Neuronal stem cell (in vitro differentiated cells): ENCODE data around the gene SDC3.

ENCODE experiments used
- DNase-seq: peaks from one replicate; pipeline ENCODE4 v3.0.0-alpha.2; 2013; ENCODE audit warnings: low spot score
- H2AFZ ChIP-seq: one replicate; pipeline ENCODE4 v1.6.1; 2013; ENCODE audit warnings: mild to moderate bottlenecking, low read length, inconsistent platforms
- H2AK5ac ChIP-seq: 2 replicates; pipeline ENCODE4 v1.6.1; 2013; ENCODE audit warnings: low read depth, mild to moderate bottlenecking, inconsistent platforms, low read length, moderate library complexity, mixed read lengths
- H2BK120ac ChIP-seq: 2 replicates; pipeline ENCODE4 v1.6.1; 2013; ENCODE audit warnings: low read depth, mild to moderate bottlenecking, inconsistent platforms, low read length, moderate library complexity, mixed read lengths
- H2BK12ac ChIP-seq: one replicate; pipeline ENCODE4 v1.6.1; 2013; ENCODE audit warnings: low read length, inconsistent platforms
- H2BK15ac ChIP-seq: 2 replicates; pipeline ENCODE4 v1.6.1; 2013; ENCODE audit warnings: mild to moderate bottlenecking, low read length, inconsistent platforms, mixed read lengths
- H2BK5ac ChIP-seq: one replicate; pipeline ENCODE4 v1.6.1; 2013; ENCODE audit warnings: inconsistent platforms, mild to moderate bottlenecking, low read length, moderate library complexity
- H3K14ac ChIP-seq: one replicate; pipeline ENCODE4 v1.6.1; 2013; ENCODE audit warnings: low read length, inconsistent platforms
- H3K18ac ChIP-seq: 2 replicates; pipeline ENCODE4 v1.6.1; 2013; ENCODE audit warnings: low read length, inconsistent platforms
- H3K23ac ChIP-seq: 2 replicates; pipeline ENCODE4 v1.6.1; 2013; ENCODE audit warnings: low read depth, mild to moderate bottlenecking, mixed read lengths, low read length, inconsistent platforms; ENCODE audit not compliant: poor library complexity
- H3K27ac ChIP-seq: replicated peaks from 3 replicates; pipeline ENCODE4 v1.5.1; 2013; ENCODE audit warnings: low read length, inconsistent platforms
- H3K27me3 ChIP-seq, 3 experiments: 2 replicates each; pipeline ENCODE4 v1.6.1; 2013; ENCODE audit warnings: low read length in 3 of 3, mild to moderate bottlenecking in 2 of 3, inconsistent platforms in 1 of 3, low read depth in 1 of 3, mixed read lengths in 1 of 3, moderate library complexity in 1 of 3; ENCODE audit not compliant: control insufficient read depth in 3 of 3, insufficient read depth in 3 of 3
- H3K36me3 ChIP-seq, 2 donors: replicated peaks in 1 of 2; 2 replicates each; pipeline ENCODE4 v1.6.1; 2013; ENCODE audit warnings: low read length in 2 of 2; ENCODE audit not compliant: control insufficient read depth in 2 of 2, insufficient read depth in 2 of 2
- H3K4ac ChIP-seq: 2 replicates; pipeline ENCODE4 v1.6.1; 2013; ENCODE audit warnings: inconsistent platforms, mild to moderate bottlenecking, low read length, moderate library complexity
- H3K4me1 ChIP-seq, 2 donors: 1 replicate in 1 of 2; 2 replicates in 1 of 2; pipeline ENCODE4 v1.6.1; 2013; ENCODE audit warnings: low read length in 2 of 2, low read depth in 1 of 2; ENCODE audit not compliant: control insufficient read depth in 2 of 2, insufficient read depth in 1 of 2
- H3K4me2 ChIP-seq: one replicate; pipeline ENCODE4 v1.6.1; 2013; ENCODE audit warnings: mild to moderate bottlenecking, low read length, inconsistent platforms; ENCODE audit not compliant: insufficient read depth, poor library complexity, severe bottlenecking
- H3K4me3 ChIP-seq, 2 donors: 2 replicates each; pipeline ENCODE4 v1.5.1; 2013; ENCODE audit warnings: low read length in 2 of 2, mild to moderate bottlenecking in 2 of 2, inconsistent platforms in 1 of 2, moderate library complexity in 1 of 2
- H3K79me1 ChIP-seq: one replicate; pipeline ENCODE4 v1.6.1; 2013; ENCODE audit warnings: low read depth, mild to moderate bottlenecking, inconsistent platforms, low read length, moderate library complexity
- H3K9ac ChIP-seq: one replicate; pipeline ENCODE4 v1.6.1; 2013; ENCODE audit warnings: mild to moderate bottlenecking, low read depth, low read length, inconsistent platforms; ENCODE audit not compliant: poor library complexity
- H3K9me3 ChIP-seq, 2 donors: replicated peaks in 1 of 2; 2 replicates each; pipeline versions ENCODE3 to v1.6.1; 2013; ENCODE audit warnings: low read length in 2 of 2, mild to moderate bottlenecking in 2 of 2, inconsistent platforms in 1 of 2, low read depth in 1 of 2, mixed read lengths in 1 of 2, moderate library complexity in 1 of 2; ENCODE audit not compliant: control insufficient read depth in 2 of 2, insufficient read depth in 1 of 2
- H4K8ac ChIP-seq: one replicate; pipeline ENCODE4 v1.6.1; 2013; ENCODE audit warnings: low read depth, mild to moderate bottlenecking, inconsistent platforms, low read length, moderate library complexity
- H4K91ac ChIP-seq: one replicate; pipeline ENCODE4 v1.6.1; 2013; ENCODE audit warnings: low read length, low read depth, mild to moderate bottlenecking, inconsistent platforms; ENCODE audit not compliant: poor library complexity
- WGBS, 2 donors: extraction: QIAGEN DNeasy Blood & Tissue Kit; methylation state at CpG; one replicate each; pipeline ENCODE4 v1.1.7; 2013; ENCODE audit warnings: missing lambda C conversion rate in 2 of 2, mixed read lengths in 1 of 2; ENCODE audit not compliant: insufficient read length in 2 of 2, insufficient replicate concordance in 1 of 2; ENCODE audit errors: extremely low coverage in 2 of 2; 5-methylcytosine and 5-hydroxymethylcytosine counted together

The SDC3 gene

GRCh38 chr1:30912224-30912623 lies 3.7 kb upstream of the SDC3 start:
- no peaks in the 10 kb centered on the region for H3K27me3 ChIP-seq
- no peak overlapping the region for H3K9ac ChIP-seq
- H3K4me1 ChIP-seq: peaks cover 15 to 20% of the 10 kb centered on the region in 2 donors
- no peaks in the 10 kb centered on the region for H3K9me3 ChIP-seq
- H3K14ac ChIP-seq: no peak overlapping the region
- no CpG with 5 or more reads among the region's 6 CpGs for WGBS, 2 donors
- no peaks in the 10 kb centered on the region for H3K36me3 ChIP-seq
- DNase-seq: no peak
- H2BK12ac ChIP-seq: no peak overlapping the region
- no peak overlapping the region for H2BK120ac ChIP-seq
- H2BK15ac ChIP-seq: peak overlapping the region; percentile 29
- H2BK5ac ChIP-seq: peak overlapping the region; percentile 33
- peak overlapping the region; percentile 29 for H2AK5ac ChIP-seq
- no peak overlapping the region for H3K23ac ChIP-seq
- H3K4me2 ChIP-seq: no peak overlapping the region
- H3K4ac ChIP-seq: no peak overlapping the region
- no peak overlapping the region for H3K4me3 ChIP-seq
- H3K79me1 ChIP-seq: peaks cover 5% of the 10 kb centered on the region
- H3K18ac ChIP-seq: no peak overlapping the region
- H3K27ac ChIP-seq: no peak overlapping the region
- no peak overlapping the region for H4K8ac ChIP-seq
- H4K91ac ChIP-seq: no peak overlapping the region
- no peak overlapping the region for H2AFZ ChIP-seq

DNA sequence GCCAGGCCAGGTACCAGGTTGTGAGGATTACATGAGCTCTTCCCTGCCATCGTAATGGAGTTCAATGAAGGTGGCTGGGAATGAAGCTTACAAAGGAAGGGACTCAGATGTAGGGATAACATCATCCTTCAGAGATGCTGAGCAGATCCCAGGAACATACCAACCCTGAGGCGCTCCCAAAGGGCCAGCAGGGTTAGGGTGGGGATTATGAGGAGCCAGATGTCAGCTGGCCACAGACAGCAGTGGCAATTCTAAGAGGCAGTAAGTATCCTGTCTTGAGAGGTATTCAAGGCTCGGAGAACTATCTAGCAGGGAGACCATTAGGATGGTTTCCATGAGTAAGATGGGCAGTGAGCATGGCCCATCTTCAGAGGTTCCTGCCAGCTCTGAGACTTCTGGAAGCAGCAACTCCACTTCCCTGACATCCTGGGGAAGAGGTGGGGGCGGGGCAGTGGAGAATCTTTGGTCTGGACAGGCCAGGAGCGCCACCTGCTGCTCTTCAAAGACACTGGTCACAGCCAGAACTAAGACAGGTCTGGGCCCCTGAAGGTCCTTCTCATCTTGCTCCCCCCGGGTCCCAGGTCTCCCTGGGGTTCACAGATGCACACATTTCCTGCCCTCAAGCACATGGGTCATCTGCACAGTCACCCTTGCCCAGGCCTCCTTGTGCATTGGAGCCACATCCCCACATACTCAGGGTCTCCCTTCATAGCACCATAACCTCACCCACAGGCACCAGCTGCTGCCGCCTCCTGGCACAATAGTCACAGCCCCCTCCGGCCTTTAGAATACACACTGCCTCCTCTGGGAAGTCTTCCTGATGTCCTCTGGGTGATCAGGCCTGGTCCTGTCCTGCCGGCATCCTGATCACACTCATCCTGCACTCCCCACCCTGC lies 2.7 kb upstream of the SDC3 start:
- no peak overlapping the region for H3K4ac ChIP-seq
- H3K36me3 ChIP-seq: no peaks in the 10 kb centered on the region
- no peaks in the 10 kb centered on the region for H3K9me3 ChIP-seq
- H3K23ac ChIP-seq: no peak overlapping the region
- H3K4me2 ChIP-seq: no peak overlapping the region
- peaks cover 24 to 29% of the 10 kb centered on the region in 2 donors for H3K4me1 ChIP-seq
- H3K9ac ChIP-seq: no peak overlapping the region
- H3K27ac ChIP-seq: no peak overlapping the region
- peak overlapping the region; percentile 70 for H2AK5ac ChIP-seq
- H2BK120ac ChIP-seq: no peak overlapping the region
- no peak overlapping the region for H3K4me3 ChIP-seq
- no peak overlapping the region for H3K14ac ChIP-seq
- no peaks in the 10 kb centered on the region for H3K27me3 ChIP-seq
- peak; percentile 81 for DNase-seq
- peak overlapping the region; percentile 33 for H2BK5ac ChIP-seq
- no CpG with 5 or more reads among the region's 9 CpGs for WGBS, 2 donors
- H2BK12ac ChIP-seq: no peak overlapping the region
- peaks cover 7% of the 10 kb centered on the region for H3K79me1 ChIP-seq
- H4K91ac ChIP-seq: no peak overlapping the region
- H4K8ac ChIP-seq: no peak overlapping the region
- peak overlapping the region; percentile 30 for H3K18ac ChIP-seq
- H2BK15ac ChIP-seq: peak overlapping the region; percentile 68
- no peak overlapping the region for H2AFZ ChIP-seq

- no peaks in the 10 kb centered on the region for H3K36me3 ChIP-seq
- H3K9ac ChIP-seq: peak overlapping the region; percentile 56
- no peak overlapping the region for H4K8ac ChIP-seq
- H3K4me1 ChIP-seq: peaks cover 37 to 41% of the 10 kb centered on the region in 2 donors
- H3K4me3 ChIP-seq: peak overlapping the region; percentile 71 to 75
- no peak for DNase-seq
- peak overlapping the region; percentile 87 for H2AK5ac ChIP-seq
- peak overlapping the region; percentile 76 for H3K4ac ChIP-seq
- H3K18ac ChIP-seq: peak overlapping the region; percentile 91
- peak overlapping the region; percentile 84 for H3K4me2 ChIP-seq
- no peak overlapping the region for H2BK5ac ChIP-seq
- H2BK15ac ChIP-seq: peak overlapping the region; percentile 93
- H3K79me1 ChIP-seq: peaks cover 14% of the 10 kb centered on the region
- no peak overlapping the region for H2BK120ac ChIP-seq
- H2BK12ac ChIP-seq: peak overlapping the region; percentile 80
- H3K27ac ChIP-seq: no peak overlapping the region
- H2AFZ ChIP-seq: peak overlapping the region; percentile 88
- no peaks in the 10 kb centered on the region for H3K27me3 ChIP-seq
- no peaks in the 10 kb centered on the region for H3K9me3 ChIP-seq
- H3K14ac ChIP-seq: no peak overlapping the region
- peak overlapping the region; percentile 48 for H3K23ac ChIP-seq
- H4K91ac ChIP-seq: no peak overlapping the region
- no CpG with 5 or more reads among the region's 14 CpGs for WGBS, 2 donors
Measured at GRCh38 chr1:30909365-30910068, 959 bp upstream of the SDC3 start.

DNA sequence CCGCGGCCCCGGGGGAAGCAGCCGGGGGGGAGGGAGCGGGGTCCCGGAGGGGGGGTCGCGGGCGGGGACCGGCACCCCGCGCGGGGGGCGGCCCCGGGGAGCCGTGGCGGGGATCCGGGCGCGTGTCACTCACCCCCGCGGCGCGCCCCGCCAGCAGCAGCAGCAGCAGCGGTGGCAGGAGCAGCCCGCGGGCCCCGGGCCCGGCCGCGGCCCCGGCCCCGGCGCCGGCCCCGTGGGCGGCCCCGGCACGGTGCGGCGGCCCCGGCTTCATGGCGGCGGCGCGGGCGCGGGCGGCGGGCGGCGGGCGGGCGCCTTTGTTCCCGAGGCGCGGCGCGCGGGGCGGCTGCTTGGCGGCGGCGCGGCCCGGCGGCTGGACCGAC lies 252 bp downstream of the SDC3 start:
- DNase-seq: no peak
- Histone ChIP-seq H4K91ac (no peak overlapping the region), H2BK12ac (no peak overlapping the region), H2BK5ac (no peak overlapping the region), H3K23ac (no peak overlapping the region), H3K9me3 (no peaks in the 10 kb centered on the region), H2AFZ (peak overlapping the region; percentile 72), H4K8ac (no peak overlapping the region), H3K4me2 (peak overlapping the region; percentile 67), H3K9ac (no peak overlapping the region), H3K4me1 (peaks cover 39 to 42% of the 10 kb centered on the region in 2 donors), H3K18ac (no peak overlapping the region), H2AK5ac (no peak overlapping the region), H3K36me3 (no peaks in the 10 kb centered on the region), H3K27ac (no peak overlapping the region), H3K4me3 (peak overlapping the region; percentile 51 to 71), H3K14ac (no peak overlapping the region), H3K79me1 (peaks cover 14% of the 10 kb centered on the region), H3K27me3 (no peaks in the 10 kb centered on the region), H2BK15ac (no peak overlapping the region), H3K4ac (no peak overlapping the region), H2BK120ac (no peak overlapping the region)
- no CpG with 5 or more reads among the region's 69 CpGs for WGBS, 2 donors
